ENCODE measurements around the gene SIGLECL1. TPM values are rescaled to one million over a fixed set of nuclear protein-coding genes. Genes with fewer than 3 reads are reported as not detected.

The SIGLECL1 gene
- total and polyA plus RNA-seq, 9 of the 15 experiments (the other 6 are each of a cell fraction or from before 2014, with no cell fraction given): not detected

DNA sequence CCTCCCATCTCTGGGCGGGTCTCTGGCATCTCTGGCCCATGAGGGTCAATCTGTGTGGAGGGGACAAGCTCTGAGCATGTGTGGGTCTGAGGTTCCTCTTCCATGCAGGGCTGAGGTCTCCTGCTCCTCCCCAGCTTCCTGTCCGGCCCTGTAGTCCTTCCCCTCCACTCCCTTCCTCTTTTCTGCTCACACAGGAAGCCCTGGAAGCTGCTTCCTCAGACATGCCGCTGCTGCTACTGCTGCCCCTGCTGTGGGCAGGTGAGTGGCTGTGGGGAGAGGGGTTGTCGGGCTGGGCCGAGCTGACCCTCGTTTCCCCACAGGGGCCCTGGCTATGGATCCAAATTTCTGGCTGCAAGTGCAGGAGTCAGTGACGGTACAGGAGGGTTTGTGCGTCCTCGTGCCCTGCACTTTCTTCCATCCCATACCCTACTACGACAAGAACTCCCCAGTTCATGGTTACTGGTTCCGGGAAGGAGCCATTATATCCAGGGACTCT is 25.9 kb upstream of the SIGLECL1 start, which contains the start of gene CD33 (continued):
- peak; percentile 78 to 81 for TF ChIP-seq NRF1 (conservative IDR thresholded peaks at IDR 0.05 in 1 of 2, IDR thresholded peaks at IDR 0.05 in 1 of 2)

DNA sequence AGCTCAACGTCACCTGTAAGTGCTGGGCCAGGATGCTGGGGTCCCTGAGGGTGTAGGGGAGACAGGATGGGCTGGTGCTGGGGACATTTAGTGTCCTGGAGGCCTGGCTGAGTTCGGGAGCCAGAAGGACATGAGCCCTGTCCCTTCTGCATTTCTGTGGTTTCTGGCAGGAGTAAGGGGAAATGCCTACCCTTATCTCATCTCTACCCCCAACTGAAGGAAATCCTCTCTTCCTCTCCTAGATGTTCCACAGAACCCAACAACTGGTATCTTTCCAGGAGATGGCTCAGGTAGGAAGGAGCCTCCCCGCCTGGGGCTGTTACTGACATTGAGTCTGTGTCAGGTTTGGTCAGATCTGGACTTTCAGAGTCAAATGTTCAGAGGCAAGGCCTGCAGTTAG is 24.8 kb upstream of the SIGLECL1 start:
- H3K9me3 ChIP-seq (replicated peaks; ENCODE audit: control insufficient read depth, insufficient read depth, low read depth, low read length): peaks cover 3% of the 10 kb centered on the region; the same call in 1 of the 2 replicates
- 17% methylated on average over 3 of the region's 3 CpGs for WGBS (ENCODE audit: insufficient coverage, low coverage, missing lambda C conversion rate)
- CTCF ChIA-PET (ENCODE audit: low intra/inter-chr PET ratio): no interaction called here
- peak overlapping the region; percentile 43; the same call in 1 of the 2 replicates for H2AFZ ChIP-seq (ENCODE audit: low read depth, low read length)
- no peak for TF ChIP-seq HOXB6 (CRISPR knock-in tag; IDR thresholded peaks at IDR 0.05; ENCODE audit: borderline replicate concordance)
- peak; percentile 54; the same call in 1 of the 2 replicates for TF ChIP-seq ESRRA (IDR thresholded peaks at IDR 0.05; ENCODE audit: borderline replicate concordance, low read depth)
- 0 out of 2 replicates have a peak, but pooled peaks have one; percentile 15 for TF ChIP-seq EP300 (IDR thresholded peaks at IDR 0.05; ENCODE audit: low read length)
- peak; percentile 68 for TF ChIP-seq CTBP1 (IDR thresholded peaks at IDR 0.05; ENCODE audit: borderline replicate concordance)
- TF ChIP-seq ZNF766 (CRISPR knock-in tag; conservative IDR thresholded peaks at IDR 0.05): peak; percentile 50; the same call in 1 of the 2 replicates
- no peak for TF ChIP-seq IRF2 (CRISPR knock-in tag; IDR thresholded peaks at IDR 0.05)
- peak in 1 of 2 experiments; percentile 55; a peak in 1 of 4 replicates for TF ChIP-seq ETV6 (IDR thresholded peaks at IDR 0.05; ENCODE audit: borderline replicate concordance in 1 of 2, low read depth in 2 of 2, low read length in 1 of 2)
- no peak for TF ChIP-seq ETV6 (CRISPR knock-in tag; IDR thresholded peaks at IDR 0.05; ENCODE audit: borderline replicate concordance)
- TF ChIP-seq, protein P1, sequence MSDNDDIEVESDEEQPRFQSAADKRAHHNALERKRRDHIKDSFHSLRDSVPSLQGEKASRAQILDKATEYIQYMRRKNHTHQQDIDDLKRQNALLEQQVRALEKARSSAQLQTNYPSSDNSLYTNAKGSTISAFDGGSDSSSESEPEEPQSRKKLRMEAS (CRISPR knock-in tag; IDR thresholded peaks at IDR 0.05): 0 out of 2 replicates have a peak, but pooled peaks have one; percentile 5
- TF ChIP-seq RCOR1 (IDR thresholded peaks at IDR 0.05; ENCODE audit: borderline replicate concordance in 1 of 2, low read depth in 2 of 2, low read length in 2 of 2): 0 out of 4 replicates have a peak, but pooled peaks of 1 of the 2 experiments have one; percentile 13
- peak; percentile 63; the same call in 1 of the 2 replicates for TF ChIP-seq SPI1 (IDR thresholded peaks at IDR 0.05; ENCODE audit: borderline replicate concordance, low read depth, low read length)
- H3K27me3 ChIP-seq (ENCODE audit: control insufficient read depth in 2 of 2, insufficient read depth in 2 of 2, low read length in 2 of 2): no peaks in the 10 kb centered on the region
- no TSS peak for BruUV-seq (replicated peaks)
- DNase-seq (ENCODE audit: extremely low read depth in 1 of 4, low spot score in 3 of 4): peak in 2 of 4 experiments; percentile 15 to 24
- peak overlapping the region; percentile 49 for H3K4me3 ChIP-seq
- POLR2A ChIA-PET: interaction anchor here (1.0 kb wide), 1 partner anchor 10 kb away, joined by 3 read pairs; no protein-coding TSS in a partner anchor
- H3K9me1 ChIP-seq (ENCODE audit: control insufficient read depth, insufficient read depth, low read length): no peaks in the 10 kb centered on the region
- H4K20me1 ChIP-seq (replicated peaks; ENCODE audit: control insufficient read depth, insufficient read depth, low read length): no peaks in the 10 kb centered on the region
- peak overlapping the region; percentile 80 for H3K4me2 ChIP-seq (ENCODE audit: insufficient read depth, low read length)
- peak; percentile 10; the same call in 2 of the 3 replicates for ATAC-seq
- H3K27ac ChIP-seq (ENCODE audit: extremely low read depth, low read depth, low read length): no peak overlapping the region
- FAIRE-seq: no peak
- peaks cover 18 to 19% of the 10 kb centered on the region in 2 experiments for H3K4me1 ChIP-seq (replicated peaks in 1 of 2; ENCODE audit: control insufficient read depth in 2 of 2, insufficient read depth in 2 of 2, low read length in 2 of 2)
- H3K79me2 ChIP-seq (ENCODE audit: control insufficient read depth, insufficient read depth, low read length): peaks cover 10% of the 10 kb centered on the region
- peak overlapping the region; percentile 46 to 87; a peak in 3 of 4 replicates for H3K9ac ChIP-seq (ENCODE audit: insufficient read depth in 1 of 2, low read depth in 2 of 2, low read length in 2 of 2)
- H3K36me3 ChIP-seq (ENCODE audit: control insufficient read depth, insufficient read depth, low read length): no peaks in the 10 kb centered on the region; the same call in 2 of the 3 replicates
- in situ Hi-C loops (cut with MboI) (no loop called here), intact Hi-C loops (cut with micrococcal nuclease) (no loop called here)
